SJCRH30 (cell line): Measurements from ENCODE around the gene RREB1. TPM values are rescaled to one million over a fixed set of nuclear protein-coding genes. Genes with fewer than 3 reads are reported as not detected.
A peak's percentile ranks its signal among the peaks of the same experiment; 100 is the strongest.

Experiments
- DNase-seq, 2 experiments: peaks; one replicate each; pipeline ENCODE4 v3.0.0-alpha.2; 2015 to 2020
- H3K27ac ChIP-seq: fragments of 250-450 bp; sonication (Bioruptor Pico); 2 replicates; pipeline ENCODE4 v1.5.1; 2020; ENCODE audit warnings: mild to moderate bottlenecking, moderate library complexity
- H3K27me3 ChIP-seq: fragments of 250-450 bp; sonication (Bioruptor Pico); 2 replicates; pipeline ENCODE4 v1.5.1; 2020; ENCODE audit warnings: mild to moderate bottlenecking, moderate library complexity
- H3K36me3 ChIP-seq: fragments of 250-450 bp; sonication (Bioruptor Pico); 2 replicates; pipeline ENCODE4 v1.5.1; 2020; ENCODE audit warnings: mild to moderate bottlenecking, moderate library complexity
- H3K4me1 ChIP-seq: fragments of 250-450 bp; sonication (Bioruptor Pico); 2 replicates; pipeline ENCODE4 v1.5.1; 2020; ENCODE audit warnings: mild to moderate bottlenecking, moderate library complexity
- H3K4me3 ChIP-seq: fragments of 250-450 bp; sonication (Bioruptor Pico); 2 replicates; pipeline ENCODE4 v1.5.1; 2020; ENCODE audit warnings: mild to moderate bottlenecking, moderate library complexity
- H3K9me3 ChIP-seq: fragments of 250-450 bp; sonication (Bioruptor Pico); replicated peaks from 2 replicates; pipeline ENCODE4 v1.5.1; 2020; ENCODE audit warnings: mild to moderate bottlenecking, moderate library complexity
- total RNA-seq: library from RNA; depleted of rRNA; stranded (reverse); fragments of >200 nt; shearing (Covaris generic); gene quantifications from 2 replicates; pipeline ENCODE4 v1.2.3, GENCODE V29; 2014

Gene RREB1
- total RNA-seq, 1 experiment from 2014 or later = 12.3 TPM

DNA sequence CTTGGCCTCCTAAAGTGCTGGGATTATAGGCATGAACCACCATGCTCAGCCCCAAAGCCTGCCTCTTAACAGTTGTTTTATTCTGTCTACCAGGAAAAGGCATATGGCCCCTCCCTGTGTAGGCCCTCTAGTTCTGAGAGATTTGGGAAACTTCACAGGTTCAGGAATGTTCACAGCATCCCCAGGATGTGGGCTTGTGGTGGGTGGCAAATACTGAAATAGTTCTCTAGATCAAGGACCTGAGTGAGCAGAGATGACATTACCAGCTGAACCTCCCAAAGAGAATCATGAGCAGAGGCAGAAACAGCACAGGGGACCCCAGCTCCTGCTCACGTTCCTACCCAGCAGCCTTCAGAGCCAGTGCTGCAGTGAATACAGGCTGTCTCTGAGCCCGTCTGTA lies 105.7 kb downstream of the RREB1 start:
- Histone ChIP-seq H3K4me1 (peaks cover 45% of the 10 kb centered on the region), H3K36me3 (peaks cover 7% of the 10 kb centered on the region), H3K27ac (peak overlapping the region; percentile 14; the same call in 1 of the 2 replicates)

DNA sequence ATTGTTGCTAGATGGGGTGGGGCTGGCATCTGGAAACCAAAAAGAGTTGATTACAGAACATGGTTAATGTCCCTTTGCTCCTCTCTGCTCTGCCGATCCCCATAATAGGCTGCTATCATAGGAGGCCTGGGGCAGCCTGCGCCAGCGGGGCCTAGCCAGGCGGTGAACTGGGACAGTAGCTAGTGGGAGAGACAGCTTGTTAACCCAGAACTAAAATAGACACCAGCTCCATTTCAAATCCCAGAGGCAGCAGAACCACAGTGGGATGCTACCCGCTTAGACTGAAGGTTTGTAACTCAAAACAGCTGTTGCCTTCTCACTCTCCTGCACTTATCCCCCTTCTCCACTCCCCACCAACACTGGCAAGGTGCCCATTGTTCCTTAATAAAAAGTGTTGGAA lies 106.7 kb downstream of the RREB1 start:
- peak overlapping the region; percentile 92 for H3K27ac ChIP-seq
- H3K27me3 ChIP-seq = no peaks in the 10 kb centered on the region
- H3K36me3 ChIP-seq = peaks cover 7% of the 10 kb centered on the region
- H3K4me1 ChIP-seq = peaks cover 48% of the 10 kb centered on the region
- H3K4me3 ChIP-seq = no peak overlapping the region
- H3K9me3 ChIP-seq = no peaks in the 10 kb centered on the region
- DNase-seq = peak; percentile 30 to 62

More for the DNA sequence above, 105.7 kb downstream of the RREB1 start:
- Histone ChIP-seq H3K4me3 (no peak overlapping the region), H3K27me3 (no peaks in the 10 kb centered on the region), H3K9me3 (no peaks in the 10 kb centered on the region)
- DNase-seq = peak in 1 of 2 experiments; percentile 26

DNA sequence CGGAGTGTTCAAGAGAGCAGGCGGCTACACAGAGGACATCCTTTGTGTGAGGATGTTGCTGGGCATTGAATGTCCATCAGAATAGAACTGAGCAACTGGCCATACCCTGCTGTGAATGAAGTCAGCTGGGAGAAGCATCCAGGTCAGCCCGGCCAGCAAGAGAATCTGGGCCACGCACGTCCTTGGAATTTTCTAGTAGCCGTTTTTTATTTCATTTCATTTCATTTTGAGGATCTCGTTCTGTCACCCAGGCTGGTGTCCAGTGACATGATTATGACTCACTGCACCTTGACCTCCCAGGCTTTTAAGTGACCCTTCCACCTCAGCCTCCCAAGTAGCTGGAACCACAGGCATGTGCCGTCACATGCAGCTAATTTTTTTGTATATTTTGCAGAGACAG lies 107.4 kb downstream of the RREB1 start:
- peak overlapping the region; percentile 92 for H3K27ac ChIP-seq
- peaks cover 52% of the 10 kb centered on the region for H3K4me1 ChIP-seq
- H3K4me3 ChIP-seq = no peak overlapping the region
- H3K9me3 ChIP-seq = no peaks in the 10 kb centered on the region
- H3K36me3 ChIP-seq = peaks cover 7% of the 10 kb centered on the region
- peak in 1 of 2 experiments; percentile 29 for DNase-seq
- H3K27me3 ChIP-seq = no peaks in the 10 kb centered on the region

DNA sequence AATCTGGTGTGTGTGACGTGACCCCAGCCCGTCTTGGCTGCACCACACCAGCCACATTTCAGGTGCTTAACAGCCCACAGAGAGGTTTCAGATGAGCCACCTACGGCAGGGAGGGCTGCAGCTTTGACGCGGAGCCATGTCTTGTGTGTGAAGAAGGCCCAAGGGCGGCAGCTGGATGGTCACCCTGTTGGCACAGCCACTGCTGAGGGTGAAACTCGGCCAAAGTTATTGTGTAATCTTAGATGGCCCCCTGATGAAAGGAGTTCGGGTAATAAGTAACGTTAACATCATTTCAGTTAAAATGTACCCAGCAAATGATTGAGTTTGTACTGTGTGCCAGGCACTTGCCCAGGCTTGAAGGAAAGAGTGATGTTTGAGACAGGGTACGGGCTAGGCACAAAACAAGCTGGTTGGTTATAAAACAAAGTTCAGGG lies 108.1 kb downstream of the RREB1 start:
- H3K27me3 ChIP-seq = no peaks in the 10 kb centered on the region
- no peak overlapping the region for H3K4me3 ChIP-seq
- H3K36me3 ChIP-seq = peaks cover 7% of the 10 kb centered on the region
- no peak for DNase-seq
- H3K9me3 ChIP-seq = no peaks in the 10 kb centered on the region
- H3K27ac ChIP-seq = peak overlapping the region; percentile 92
- H3K4me1 ChIP-seq = peaks cover 52% of the 10 kb centered on the region

DNA sequence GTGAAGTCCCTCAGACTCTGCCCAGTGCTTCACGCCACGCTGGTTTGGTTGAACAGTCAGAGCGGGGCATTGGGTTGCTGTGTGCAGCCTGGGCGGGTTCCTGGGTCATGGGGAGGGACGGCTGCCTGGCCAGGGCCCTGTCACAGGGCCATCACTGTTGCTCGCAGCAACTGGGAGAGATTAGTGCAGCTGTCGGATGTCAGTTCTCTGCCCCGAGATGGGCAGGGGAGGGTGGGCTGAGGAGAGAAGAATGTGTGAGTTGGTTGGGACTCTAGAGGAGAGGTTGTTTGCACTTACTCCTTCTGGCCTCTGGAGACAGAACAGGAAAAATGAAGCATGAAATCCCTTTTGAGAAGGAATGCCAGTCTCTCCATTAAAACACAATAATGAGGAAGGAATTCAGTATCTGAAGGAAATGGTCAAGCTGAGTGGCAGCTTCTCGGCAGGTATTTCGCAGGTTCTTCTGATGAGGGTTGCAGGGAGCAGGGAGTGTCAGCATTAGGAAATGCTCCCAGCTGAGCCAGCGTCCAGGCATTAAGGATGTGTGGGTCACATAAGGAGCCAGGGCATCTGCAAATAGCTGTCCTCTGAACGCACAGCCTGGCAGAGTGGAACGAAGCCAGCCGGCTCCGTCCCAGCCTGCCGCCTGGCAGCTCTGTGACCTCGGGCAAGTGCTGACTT lies 109.3 kb downstream of the RREB1 start:
- H3K4me3 ChIP-seq = peak overlapping the region; percentile 33
- no peaks in the 10 kb centered on the region for H3K9me3 ChIP-seq
- H3K36me3 ChIP-seq = peaks cover 4% of the 10 kb centered on the region
- peak; percentile 92 to 94 for DNase-seq
- H3K4me1 ChIP-seq = peaks cover 52% of the 10 kb centered on the region
- H3K27me3 ChIP-seq = no peaks in the 10 kb centered on the region
- H3K27ac ChIP-seq = peak overlapping the region; percentile 92

DNA sequence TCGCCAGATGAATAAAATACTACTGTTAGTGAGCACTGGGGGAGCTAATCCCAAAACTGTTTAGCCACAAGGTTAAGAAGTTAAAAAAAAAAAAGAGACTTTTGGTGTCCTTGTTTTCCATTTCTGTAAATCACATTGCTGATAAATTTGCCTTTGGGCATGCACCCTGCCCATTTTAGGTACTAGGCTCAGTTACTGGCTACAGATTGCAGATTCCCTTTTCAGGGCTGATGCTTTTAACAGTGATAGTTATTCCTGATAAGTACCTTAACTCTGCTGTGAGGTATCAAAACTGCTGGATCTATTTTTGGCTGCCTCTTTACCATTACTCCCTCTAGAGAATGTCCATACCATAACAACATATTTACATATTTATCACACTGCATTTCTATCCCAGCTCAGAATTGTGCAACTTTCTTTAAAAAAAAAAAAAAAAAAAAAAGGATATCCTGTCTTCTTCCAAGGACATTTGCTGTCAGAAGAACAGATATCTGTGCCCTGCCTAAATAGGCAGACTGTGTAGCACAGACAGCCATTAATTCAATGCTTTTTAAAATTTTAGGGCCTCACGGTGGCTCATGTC lies 110.7 kb downstream of the RREB1 start:
- Histone ChIP-seq H3K4me3 (no peak overlapping the region), H3K27me3 (no peaks in the 10 kb centered on the region), H3K36me3 (peaks cover 4% of the 10 kb centered on the region), H3K27ac (peak overlapping the region; percentile 92), H3K4me1 (peaks cover 48% of the 10 kb centered on the region), H3K9me3 (no peaks in the 10 kb centered on the region)
- DNase-seq = no peak

DNA sequence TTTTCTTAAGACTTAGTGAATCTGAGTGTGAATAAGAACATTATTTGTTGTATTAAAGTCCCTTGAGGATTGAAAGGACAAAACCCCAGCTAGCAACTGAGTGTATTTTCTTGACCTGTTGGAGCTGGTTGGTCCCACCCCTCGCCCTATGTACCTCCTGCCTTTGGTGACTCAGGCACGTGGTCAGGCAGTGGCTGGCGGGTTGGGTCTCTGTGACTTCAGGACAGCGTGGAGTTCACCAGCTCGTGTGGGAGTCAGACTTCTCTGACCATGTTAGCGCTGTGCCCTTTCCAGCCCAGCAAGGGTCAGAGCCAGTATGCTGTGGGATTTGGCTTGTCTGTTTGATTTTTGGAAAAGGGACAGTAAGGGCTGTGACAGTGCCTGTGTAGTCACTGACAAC lies 111.5 kb downstream of the RREB1 start:
- no peak for DNase-seq
- Histone ChIP-seq H3K4me1 (peaks cover 40% of the 10 kb centered on the region), H3K4me3 (no peak overlapping the region), H3K27ac (no peak overlapping the region), H3K36me3 (peaks cover 4% of the 10 kb centered on the region), H3K9me3 (no peaks in the 10 kb centered on the region), H3K27me3 (no peaks in the 10 kb centered on the region)

DNA sequence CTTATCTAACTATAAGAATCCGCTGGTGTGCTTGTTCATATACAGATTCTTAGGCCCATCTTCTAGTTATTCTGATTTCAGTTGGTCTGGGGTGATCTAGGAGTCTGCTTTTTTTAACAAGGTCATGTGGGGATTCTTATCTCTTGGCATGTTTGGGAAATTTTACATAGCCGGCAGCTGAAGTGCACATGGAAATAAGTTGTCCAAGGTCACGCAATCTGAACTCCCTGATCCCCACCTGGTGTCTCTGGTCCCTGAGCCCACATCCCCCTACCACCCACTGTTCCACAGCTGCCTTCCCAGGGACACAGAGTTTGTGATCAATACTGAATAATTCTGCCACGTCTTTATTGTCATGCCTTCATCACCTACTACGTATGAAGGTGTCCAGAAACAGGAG lies 114.4 kb downstream of the RREB1 start:
- no peak for DNase-seq
- Histone ChIP-seq H3K27ac (no peak overlapping the region), H3K4me1 (peaks cover 15% of the 10 kb centered on the region)

DNA sequence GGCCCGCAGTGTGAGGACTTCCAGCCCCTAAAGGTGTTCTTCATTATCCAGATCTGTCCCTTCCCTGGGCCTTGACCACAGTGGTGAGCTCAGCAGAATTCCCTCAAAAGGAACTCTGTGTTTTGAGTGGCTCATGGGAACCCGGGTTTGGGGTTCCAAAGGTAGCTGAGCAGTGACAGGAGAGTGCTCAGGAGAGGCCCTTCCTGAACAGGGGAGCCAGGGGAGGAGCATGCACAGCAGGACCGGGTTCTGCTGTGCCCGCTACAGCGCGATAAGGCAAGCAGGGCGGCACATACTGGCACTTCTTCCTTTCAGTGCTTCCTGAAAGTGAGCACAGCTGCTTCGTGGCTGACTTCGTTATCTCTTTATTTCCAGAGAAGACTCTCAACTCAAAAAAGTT lies 117.0 kb downstream of the RREB1 start:
- no peaks in the 10 kb centered on the region; the same call in none of the 2 replicates for H3K36me3 ChIP-seq
- DNase-seq = no peak
- no peaks in the 10 kb centered on the region for H3K9me3 ChIP-seq
- peaks cover 2% of the 10 kb centered on the region; the same call in 1 of the 2 replicates for H3K4me1 ChIP-seq
- H3K4me3 ChIP-seq = no peak overlapping the region
- no peak overlapping the region for H3K27ac ChIP-seq
- H3K27me3 ChIP-seq = no peaks in the 10 kb centered on the region

More for the DNA sequence above, 114.4 kb downstream of the RREB1 start:
- Histone ChIP-seq H3K4me3 (no peak overlapping the region), H3K27me3 (no peaks in the 10 kb centered on the region), H3K36me3 (no peaks in the 10 kb centered on the region; the same call in none of the 2 replicates), H3K9me3 (no peaks in the 10 kb centered on the region)

DNA sequence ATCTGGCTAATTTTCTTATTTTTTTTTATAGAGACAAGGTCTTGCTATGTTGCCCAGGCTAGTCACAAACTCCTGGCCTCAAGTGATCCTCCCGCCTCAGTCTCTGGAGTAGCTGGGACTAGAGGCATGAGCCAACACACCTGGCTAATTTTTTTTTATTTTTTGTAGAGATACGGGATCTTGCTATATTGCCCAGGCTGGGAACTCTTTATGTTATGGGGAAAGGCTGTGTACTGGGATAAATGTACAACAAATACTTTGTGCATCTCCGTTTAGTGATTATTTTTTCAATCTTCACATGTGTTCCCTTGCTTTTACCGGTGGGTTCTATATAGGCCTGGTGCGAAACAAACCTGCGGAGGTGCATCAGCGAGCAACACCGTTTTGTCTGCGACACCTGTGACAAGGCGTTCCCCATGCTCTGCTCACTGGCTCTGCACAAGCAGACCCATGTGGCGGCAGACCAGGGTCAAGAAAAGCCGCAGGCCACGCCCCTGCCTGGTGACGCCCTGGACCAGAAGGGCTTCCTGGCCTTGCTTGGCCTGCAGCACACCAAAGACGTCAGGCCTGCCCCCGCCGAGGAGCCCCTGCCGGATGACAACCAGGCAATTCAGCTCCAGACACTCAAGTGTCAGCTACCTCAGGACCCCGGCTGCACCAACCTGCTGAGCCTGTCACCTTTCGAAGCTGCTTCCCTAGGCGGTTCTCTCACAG lies 121.1 kb downstream of the RREB1 start:
- H3K4me1 ChIP-seq = no peaks in the 10 kb centered on the region
- no peak overlapping the region for H3K27ac ChIP-seq
- DNase-seq = no peak
- H3K36me3 ChIP-seq = no peaks in the 10 kb centered on the region; the same call in none of the 2 replicates
- H3K4me3 ChIP-seq = no peak overlapping the region
- H3K9me3 ChIP-seq = no peaks in the 10 kb centered on the region
- no peaks in the 10 kb centered on the region for H3K27me3 ChIP-seq

DNA sequence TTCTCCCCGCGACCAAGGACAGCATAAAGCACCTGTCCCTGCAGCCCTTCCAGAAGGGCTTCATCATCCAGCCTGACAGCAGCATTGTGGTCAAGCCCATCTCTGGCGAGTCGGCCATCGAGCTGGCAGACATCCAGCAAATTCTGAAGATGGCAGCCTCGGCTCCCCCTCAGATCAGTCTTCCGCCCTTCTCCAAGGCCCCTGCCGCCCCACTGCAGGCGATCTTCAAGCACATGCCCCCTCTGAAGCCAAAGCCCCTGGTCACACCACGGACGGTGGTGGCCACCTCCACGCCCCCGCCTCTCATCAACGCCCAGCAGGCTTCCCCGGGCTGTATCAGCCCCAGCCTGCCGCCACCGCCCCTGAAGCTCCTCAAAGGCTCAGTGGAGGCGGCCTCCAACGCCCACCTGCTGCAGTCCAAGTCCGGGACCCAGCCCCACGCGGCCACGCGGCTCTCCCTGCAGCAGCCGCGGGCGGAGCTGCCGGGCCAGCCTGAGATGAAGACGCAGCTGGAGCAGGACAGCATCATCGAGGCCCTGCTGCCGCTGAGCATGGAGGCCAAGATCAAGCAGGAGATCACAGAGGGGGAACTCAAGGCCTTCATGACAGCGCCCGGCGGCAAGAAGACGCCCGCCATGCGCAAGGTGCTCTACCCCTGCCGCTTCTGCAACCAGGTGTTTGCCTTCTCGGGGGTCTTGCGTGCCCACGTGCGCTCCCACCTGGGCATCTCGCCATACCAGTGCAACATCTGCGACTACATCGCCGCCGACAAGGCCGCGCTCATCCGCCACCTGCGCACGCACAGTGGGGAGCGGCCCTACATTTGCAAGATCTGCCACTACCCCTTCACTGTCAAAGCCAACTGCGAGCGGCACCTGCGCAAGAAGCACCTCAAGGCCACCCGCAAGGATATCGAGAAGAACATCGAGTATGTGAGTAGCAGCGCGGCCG lies 121.9 kb downstream of the RREB1 start:
- no peak for DNase-seq

DNA sequence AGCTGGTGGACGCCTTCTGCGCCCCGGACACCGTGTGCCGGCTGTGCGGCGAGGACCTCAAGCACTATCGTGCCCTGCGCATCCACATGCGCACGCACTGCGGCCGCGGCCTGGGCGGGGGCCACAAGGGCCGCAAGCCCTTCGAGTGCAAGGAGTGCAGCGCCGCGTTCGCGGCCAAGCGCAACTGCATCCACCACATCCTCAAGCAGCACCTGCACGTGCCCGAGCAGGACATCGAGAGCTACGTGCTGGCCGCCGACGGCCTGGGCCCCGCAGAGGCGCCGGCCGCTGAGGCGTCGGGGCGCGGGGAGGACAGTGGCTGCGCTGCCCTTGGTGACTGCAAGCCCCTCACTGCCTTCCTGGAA lies 122.5 kb downstream of the RREB1 start:
- no peak overlapping the region for H3K4me3 ChIP-seq
- no peaks in the 10 kb centered on the region for H3K27me3 ChIP-seq
- no peak for DNase-seq
- H3K9me3 ChIP-seq = no peaks in the 10 kb centered on the region
- no peaks in the 10 kb centered on the region for H3K4me1 ChIP-seq
- H3K36me3 ChIP-seq = no peaks in the 10 kb centered on the region; the same call in none of the 2 replicates
- no peak overlapping the region for H3K27ac ChIP-seq

More for the DNA sequence above, 121.9 kb downstream of the RREB1 start:
- no peaks in the 10 kb centered on the region for H3K9me3 ChIP-seq
- H3K4me1 ChIP-seq = no peaks in the 10 kb centered on the region
- H3K36me3 ChIP-seq = no peaks in the 10 kb centered on the region; the same call in none of the 2 replicates
- no peak overlapping the region for H3K4me3 ChIP-seq
- H3K27ac ChIP-seq = no peak overlapping the region
- H3K27me3 ChIP-seq = no peaks in the 10 kb centered on the region

DNA sequence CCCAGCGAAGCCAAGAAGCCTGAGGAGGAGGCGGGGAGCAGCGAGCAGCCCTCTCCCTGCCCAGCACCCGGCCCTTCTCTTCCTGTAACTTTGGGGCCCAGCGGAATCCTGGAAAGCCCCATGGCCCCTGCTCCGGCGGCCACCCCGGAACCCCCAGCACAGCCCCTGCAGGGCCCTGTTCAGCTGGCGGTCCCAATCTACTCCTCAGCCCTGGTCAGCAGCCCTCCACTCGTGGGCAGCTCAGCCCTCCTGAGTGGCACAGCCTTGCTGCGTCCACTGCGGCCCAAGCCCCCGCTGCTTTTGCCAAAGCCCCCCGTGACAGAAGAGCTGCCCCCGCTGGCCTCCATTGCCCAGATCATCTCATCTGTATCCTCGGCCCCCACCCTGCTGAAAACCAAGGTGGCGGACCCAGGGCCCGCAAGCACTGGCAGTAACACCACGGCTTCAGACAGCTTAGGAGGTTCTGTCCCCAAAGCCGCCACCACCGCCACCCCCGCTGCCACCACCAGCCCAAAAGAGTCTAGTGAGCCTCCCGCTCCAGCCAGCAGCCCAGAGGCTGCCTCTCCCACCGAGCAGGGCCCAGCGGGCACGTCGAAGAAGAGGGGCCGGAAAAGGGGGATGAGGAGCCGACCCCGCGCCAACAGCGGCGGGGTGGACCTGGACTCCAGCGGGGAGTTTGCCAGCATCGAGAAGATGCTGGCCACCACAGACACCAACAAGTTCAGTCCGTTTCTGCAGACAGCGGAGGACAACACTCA lies 123.4 kb downstream of the RREB1 start:
- Histone ChIP-seq H3K4me1 (no peaks in the 10 kb centered on the region), H3K36me3 (no peaks in the 10 kb centered on the region; the same call in none of the 2 replicates), H3K27me3 (no peaks in the 10 kb centered on the region), H3K4me3 (no peak overlapping the region), H3K9me3 (no peaks in the 10 kb centered on the region), H3K27ac (no peak overlapping the region)
- DNase-seq = no peak

DNA sequence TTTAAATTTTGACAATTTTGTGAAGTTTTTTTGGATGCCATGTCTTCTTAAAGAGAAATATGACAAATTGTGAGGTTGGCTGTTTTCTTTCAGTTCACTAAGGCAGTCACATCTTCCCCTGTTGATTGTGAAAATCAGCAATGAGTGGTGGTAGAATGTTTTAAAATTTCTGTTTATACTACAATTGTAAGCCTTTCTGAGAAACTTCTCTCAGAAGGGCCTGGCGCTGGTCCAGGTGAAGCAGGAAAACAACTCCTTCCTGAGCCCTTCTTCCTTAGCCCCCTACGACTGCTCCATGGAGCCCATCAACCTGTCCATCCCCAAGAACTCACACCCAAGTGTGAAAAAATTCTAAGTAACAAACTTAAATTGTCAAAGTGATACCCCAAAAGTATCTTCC lies 124.6 kb downstream of the RREB1 start:
- no peak overlapping the region for H3K27ac ChIP-seq
- no peaks in the 10 kb centered on the region for H3K9me3 ChIP-seq
- DNase-seq = no peak
- H3K36me3 ChIP-seq = no peaks in the 10 kb centered on the region; the same call in none of the 2 replicates
- no peaks in the 10 kb centered on the region for H3K27me3 ChIP-seq
- no peaks in the 10 kb centered on the region for H3K4me1 ChIP-seq
- no peak overlapping the region for H3K4me3 ChIP-seq
